Daoy (cell line): ENCODE measurements around the gene IZUMO1. TPM values are rescaled to one million over a fixed set of nuclear protein-coding genes. Genes with fewer than 3 reads are reported as not detected.
"Not testable (repeated sequence)": the region's sequence is repeated elsewhere in the genome, so short reads cannot be mapped to it uniquely, and the experiment has no call there.

Experiments
- DNase-seq: peaks from one replicate; pipeline ENCODE4 v3.0.0-alpha.2; 2015; ENCODE audit warnings: low read depth
- total RNA-seq: library from RNA; depleted of rRNA; stranded (reverse); fragments of >200 nt; shearing (Covaris generic); gene quantifications from 2 replicates; pipeline ENCODE4 v1.2.3, GENCODE V29; 2014

IZUMO1 gene
- total RNA-seq, 1 experiment from 2014 or later: not detected

DNA sequence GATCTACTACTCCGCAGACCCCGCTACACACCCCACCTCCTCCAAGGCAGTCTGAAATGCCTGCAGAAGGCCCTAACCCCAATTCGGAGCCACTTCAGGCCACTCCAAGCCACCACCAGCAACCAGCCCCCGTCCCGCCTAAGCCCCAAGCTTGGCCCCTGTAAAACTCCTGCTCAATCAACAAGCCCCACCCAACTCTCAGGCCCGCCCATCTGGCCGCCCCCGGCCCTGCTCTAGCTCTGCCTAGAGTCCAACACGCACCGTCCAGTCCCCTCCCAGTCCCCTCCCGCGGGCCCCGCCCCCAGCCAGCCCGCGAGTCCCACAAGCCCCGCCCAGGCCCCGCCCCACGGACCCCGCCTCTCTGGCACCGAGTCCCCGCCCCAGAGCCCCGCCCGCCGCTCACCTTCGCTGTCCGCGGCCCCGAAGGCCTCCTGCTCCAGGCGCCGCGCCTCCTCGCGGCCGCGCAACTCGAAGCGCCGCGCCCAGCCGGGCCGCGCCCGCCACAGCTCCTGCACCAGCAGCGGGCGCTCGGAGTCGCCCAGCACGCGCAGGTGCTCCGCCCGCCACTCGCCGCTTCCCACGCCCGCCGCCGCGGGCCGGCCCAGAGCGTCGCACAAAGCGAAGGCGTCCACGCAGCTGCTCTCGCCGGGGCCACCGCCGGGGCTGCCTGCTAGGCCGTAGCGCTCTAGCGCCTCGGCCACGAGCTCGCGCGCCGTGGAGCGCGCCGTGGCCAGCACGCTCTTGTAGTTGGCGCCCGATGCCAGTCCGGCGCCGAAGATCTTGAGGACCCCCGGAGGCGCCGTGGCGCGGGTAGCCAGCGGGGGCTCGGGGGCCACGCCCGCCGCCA is 7.9 kb downstream of the IZUMO1 start:
- peak; percentile 94 for DNase-seq

DNA sequence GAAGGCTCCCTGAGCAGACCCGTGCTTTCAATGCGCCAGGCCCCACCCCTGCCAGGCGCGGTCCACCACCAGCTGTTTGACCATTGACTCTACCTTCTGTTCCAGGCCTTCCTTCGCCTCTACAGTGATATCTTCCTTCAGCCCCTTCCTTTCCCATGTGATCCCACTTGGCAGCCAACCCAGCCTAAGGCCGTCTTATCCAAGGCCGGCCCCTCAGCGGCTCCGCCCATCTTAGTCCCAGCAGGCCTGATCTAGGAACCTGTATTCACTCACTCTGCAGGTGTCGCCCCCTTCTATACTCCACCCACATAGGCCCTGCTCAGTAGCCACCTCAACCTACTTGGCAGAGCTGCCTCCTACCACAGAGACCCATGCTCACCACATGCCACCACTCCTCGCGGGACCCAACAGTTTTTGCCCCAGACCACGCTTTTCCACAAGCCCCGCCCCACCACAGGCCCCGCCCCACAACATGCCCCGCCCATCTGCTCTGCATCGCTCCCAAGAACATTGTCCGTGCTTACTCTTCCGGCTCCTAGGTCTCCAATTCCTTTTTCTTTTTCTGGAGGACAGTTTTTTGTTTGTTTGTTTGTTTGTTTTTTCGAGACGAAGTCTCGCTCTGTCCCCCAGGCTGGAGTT is 9.2 kb downstream of the IZUMO1 start:
- no peak for DNase-seq

DNA sequence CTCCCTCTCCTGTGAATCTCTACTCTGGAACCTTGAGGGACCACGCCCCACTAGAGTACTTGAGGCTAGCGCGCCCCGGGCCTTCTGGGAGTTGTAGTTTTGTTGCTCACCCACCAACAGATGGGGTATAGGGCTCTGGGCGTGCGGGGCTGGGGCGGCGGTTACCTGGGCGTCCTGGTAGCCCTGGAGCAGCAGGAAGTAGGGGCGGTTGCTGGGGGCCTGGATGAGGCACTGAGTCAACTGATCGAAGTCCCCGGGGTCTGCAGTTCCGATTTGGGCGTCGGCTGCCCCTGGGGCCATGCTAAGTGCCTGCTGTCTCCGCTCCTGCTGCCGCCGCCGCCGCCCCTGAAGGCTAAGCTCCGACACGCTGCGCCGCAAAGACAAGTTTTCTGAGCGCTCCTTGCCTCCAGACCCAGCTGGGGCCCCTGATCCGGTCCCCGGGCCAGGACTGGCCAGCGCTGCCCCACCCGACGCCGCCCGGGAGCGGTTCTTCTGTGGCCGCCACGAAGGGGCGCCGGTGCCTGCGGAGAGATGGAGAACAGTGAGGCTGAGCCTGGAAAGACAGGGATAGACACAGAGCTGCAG is 11.6 kb downstream of the IZUMO1 start:
- DNase-seq: no peak

DNA sequence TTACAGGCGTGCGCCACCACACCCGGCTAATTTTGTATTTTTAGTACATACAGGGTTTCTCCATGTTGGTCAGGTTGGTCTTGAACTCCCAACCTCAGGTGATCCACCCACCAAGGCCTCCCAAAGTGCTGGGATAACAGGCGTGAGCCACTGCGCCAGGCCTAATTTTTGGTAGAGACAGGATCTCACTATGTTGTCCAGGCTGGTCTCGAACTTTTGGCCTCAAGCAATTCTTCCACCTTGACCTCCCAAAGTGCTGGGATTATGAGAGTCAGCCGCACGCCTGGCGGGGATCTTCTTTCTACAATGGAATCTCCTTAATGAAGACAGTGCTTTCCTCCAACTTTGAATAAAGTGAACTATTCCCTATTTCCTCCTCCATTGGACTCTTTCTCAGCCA is 12.1 kb downstream of the IZUMO1 start:
- DNase-seq: no peak

DNA sequence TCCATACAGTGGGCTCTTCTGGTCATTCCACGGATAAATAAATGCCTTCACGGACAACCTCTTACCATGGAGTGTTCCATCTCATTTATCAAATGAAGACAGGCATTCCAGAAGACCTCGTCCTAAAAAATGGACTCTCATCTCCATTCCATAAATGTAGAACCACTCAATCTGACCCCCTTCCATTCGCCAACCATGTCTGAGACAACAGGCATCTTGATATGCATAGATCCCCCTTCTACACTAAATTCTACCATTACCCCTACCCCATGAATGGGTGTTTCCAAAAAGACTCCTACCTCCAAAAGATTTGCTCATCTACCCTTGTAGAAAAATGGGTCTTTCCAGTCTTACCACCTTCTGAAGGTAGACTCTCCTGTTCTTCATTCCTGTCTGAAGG is 15.3 kb downstream of the IZUMO1 start:
- no peak for DNase-seq

DNA sequence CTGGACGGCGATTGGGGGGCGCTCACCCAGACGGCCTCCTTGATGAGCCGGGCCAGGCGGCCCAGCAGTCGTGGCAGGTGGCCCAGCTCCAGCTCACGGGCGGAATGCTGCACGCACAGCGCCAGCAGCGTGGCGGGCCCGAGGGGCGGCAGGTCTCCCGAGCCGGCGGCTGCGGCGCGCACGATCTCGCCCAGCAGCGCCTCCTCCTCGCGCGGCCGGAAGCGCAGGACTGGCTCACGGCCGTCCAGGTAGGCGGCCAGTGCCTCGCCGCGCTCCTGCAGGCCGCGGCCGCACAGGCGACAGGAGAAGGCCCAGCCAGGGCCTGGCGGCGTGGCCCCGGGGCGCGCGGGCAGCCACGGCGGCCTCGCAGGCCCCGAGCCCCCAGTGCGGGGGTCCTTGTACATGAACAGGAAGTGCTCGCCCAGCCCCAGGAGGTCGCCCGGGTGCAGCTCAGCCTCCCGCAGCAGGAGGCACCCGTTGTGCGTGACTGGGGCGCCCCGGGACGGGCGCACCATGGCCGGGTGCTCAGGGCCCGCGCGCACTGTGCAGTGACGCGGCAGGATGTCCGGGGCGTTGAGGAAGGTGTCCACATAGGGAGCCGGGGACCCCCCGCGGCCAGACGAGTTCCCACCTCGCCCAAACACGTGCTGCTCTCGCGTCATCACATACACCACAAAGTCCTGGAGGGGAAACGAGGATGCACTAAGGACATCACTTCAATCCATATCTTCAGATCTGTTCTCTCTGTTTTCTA is 17.6 kb downstream of the IZUMO1 start:
- no peak for DNase-seq

DNA sequence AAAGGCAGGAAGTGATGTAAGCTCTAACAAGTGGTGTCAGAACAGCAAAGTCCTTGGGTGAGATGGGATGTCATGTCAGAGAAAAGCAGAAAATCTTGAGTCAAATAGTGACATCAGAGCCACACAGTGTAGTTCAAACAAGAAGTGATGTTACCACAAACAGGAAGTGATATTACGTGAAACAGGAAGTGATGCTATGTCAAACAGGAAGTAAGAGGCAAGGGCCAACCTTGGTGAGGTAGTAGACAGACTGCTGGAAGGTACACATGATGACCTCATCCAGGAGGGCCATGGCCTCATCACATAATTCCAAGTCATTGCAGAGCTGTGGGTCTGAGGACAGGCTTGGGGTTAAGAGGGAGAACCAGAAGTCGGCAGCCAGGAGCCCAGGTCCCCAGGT is 20.2 kb downstream of the IZUMO1 start:
- no peak for DNase-seq

DNA sequence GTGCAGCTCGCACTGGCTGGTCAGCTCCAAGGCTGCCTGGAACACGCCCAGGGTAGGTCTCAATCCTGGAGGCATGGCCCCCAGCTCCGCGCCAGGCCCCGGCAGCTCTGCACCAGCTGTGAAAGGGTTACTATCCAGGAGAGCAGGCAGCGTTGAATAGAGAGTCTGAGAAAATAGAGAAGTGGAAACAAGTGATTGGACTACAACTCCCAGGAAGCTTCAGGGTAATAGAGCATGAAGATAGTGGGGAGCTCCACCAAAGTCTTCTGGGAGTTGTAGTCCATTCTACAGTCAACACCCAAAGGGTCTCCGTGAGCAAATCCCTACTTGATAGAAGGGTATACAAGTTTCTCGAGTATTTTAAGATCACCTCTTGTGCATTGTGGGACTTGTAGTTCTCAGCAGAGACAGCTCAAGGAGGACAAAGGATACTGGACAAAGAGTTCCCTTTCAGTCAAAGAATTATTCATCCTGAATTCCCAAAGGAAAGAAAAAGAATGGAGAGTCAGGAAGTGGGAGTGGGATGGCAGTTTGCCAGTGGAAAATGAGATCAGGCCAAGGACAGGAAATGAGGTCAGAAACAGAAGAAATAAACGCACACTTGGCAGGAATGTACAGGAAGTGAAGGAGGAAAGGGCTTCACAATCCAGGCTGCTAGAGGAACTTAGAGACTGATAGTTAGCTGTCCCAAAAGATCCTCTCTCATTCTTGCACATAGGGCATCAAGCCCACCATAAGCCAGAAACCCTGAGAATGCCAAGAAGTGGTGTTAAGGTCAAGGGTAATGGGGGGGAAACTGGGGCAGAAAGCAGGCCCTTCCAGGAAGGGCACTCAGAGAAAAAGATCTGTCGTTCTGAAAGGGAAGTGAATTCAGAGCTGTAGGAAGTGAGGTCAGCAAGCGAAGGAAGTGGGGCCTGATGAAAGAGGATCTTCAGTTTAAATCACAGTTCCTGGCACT is 21.6 kb downstream of the IZUMO1 start:
- peak; percentile 83 for DNase-seq

DNA sequence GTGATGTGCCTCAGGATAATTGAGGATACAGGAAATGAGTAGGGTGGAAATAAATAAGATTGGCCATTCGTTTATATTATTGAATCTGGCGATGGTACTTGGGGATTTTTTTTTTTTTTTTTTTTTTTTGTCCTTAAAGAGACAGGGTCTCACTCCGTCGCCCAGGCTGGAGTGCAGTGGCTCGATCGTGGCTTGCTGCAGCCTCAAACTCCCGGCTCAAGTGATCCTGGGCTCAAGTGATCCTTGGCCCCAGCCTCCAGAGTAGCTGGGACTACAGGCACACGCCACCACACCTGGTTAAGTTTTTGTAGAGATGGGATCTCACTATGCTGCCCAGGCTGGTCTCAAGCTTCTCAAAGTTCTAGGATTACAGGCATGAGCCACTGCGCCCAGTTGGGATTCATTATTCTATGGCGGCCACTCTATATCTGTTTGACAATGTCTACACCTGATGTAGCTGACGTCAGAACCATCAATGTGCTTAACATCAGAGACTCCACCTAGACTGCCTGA is 24.5 kb downstream of the IZUMO1 start:
- DNase-seq: no peak

DNA sequence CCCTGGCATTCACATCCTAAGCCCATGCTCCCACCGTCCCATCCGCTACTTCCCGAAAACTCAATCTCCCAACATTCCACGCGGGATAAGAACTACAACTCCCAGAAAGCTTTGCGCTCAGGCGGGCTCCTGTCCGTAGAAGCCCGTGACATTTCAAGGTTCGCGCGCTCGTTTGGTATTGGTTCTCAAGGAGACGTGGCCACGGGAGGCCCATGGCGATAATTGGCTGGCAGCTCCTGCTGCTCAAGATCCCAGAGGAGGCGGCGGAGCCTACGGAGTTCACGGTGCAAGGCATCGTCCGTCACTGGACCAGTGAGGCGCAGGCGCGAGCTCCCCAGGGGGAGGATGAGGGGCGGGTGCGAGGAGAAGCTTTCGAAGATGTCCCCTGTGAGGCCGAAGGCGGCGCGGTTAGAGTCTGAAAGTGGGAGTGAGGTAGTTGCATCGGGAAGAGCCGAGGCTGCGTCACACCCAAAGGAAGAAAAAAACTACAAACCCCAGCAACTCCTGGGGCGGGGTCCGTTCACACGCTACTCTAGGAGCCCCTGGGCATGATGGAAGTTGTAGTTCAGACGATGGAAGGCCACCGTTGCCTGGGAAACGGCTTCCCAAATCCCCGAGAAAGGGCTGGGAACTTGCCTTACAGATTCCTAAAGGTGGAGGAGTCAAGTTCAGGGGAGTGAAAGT is 26.0 kb downstream of the IZUMO1 start:
- peak; percentile 99 for DNase-seq

DNA sequence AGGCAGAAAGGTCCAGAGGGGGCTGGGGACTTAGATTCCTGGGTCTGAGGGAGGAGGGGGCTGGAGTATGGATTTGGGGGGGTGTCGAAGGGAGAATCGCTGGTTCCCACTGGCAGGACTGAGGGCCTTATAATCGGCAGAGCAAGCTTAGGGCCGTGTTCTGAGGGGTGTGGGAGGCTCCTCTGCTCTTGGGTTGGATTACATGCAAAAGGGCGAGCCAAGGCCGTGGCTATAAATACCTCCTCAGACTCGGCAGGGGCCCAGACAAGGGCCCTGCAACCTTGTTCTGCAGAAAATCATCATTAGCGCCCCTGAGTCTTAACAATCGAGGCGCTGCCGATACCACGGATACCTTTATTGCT is 26.5 kb downstream of the IZUMO1 start:
- DNase-seq: no peak

DNA sequence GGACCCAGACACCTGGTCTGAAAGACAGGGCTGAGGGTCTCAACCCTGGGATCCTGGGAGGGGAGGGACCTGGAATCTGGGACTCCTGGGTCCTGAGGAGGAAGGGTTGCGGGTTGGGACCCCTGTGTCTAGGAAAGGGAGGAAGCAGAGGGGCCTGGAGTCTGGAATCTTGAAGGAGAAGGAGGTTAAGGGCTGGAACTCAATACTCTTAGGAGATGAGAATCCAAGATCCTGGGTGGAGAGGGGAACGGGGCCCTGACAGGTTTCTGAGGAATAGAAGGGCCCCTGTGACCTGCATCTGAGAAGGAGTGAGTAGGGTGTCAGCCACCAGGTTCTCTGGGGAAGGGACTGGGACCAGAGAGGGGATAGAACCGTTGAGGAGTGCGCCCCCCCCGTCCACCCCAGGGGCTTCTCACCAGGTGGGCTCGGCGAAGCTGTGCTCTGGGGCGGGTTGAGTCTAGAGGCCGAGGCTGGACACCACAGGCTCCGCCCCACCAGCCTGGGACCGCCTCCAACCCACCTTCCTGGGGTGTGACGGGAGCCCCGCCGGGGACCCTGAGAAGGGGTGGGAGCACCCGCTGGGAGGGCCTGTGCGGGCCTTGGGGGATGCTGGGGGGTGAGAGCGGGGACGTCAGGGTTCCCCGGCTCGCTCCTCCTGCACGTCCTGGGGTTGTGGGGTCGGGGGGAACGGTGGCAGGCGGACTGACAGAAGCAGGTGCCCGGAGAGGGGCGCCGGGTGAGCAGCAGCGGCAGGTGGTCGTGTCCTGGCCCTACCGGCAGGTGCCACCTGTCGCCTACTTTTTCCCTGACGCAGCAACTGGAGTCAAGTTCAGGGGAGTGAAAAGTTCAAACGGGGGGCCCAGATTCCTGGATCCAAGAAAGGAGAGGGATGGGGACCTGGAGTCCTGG is 27.2 kb downstream of the IZUMO1 start, which contains the start of gene MAMSTR:
MAMSTR (minus strand) TSS at position 463 of the 909 bp plus-strand sequence. CDS start 694 bp downstream, outside the sequence.
- DNase-seq: no peak

DNA sequence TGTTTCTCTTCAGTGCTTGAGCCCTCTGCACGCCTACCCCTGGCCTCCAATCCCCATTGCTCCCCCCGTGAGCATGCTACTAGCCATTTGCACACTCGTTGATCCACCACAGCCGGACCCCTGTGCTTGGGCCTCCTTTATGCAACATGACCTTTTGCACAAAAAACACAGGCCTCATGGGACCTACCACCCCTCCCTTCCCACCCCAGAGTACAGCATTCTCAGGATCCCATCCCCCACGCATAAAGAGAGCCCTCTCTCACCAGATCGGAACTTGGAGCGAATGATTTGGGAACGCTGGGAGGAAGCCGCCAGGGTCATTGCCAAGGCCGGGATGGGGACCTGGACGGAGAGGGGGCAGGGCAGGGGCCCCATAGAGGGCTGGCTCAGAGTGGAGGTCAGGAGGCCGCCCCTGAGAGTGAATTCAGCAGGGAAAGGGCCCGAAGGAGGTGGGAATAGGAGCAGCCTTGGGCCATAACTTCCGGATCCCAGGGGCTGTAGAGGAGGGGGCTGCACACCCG is 27.9 kb downstream of the IZUMO1 start:
- no peak for DNase-seq

DNA sequence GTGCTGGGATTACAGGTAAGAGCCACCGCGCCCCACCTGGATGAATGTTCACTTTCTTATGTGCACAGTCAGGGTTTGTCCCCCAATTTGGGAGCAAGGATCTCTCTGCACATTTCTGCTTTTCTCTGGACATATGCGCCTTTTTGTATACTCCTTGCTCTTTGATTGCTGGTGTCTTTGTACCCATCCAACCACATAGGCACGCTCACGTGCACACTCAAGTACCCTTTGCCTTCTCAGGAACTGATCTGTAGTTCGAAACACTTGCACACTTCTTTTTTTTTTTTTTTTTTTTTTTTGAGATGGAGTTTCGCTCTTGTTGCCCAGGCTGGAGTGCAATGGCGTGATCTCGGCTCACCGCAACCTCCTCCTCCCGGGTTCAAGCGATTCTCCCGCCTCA is 28.6 kb downstream of the IZUMO1 start:
- not testable (repeated sequence) for DNase-seq

DNA sequence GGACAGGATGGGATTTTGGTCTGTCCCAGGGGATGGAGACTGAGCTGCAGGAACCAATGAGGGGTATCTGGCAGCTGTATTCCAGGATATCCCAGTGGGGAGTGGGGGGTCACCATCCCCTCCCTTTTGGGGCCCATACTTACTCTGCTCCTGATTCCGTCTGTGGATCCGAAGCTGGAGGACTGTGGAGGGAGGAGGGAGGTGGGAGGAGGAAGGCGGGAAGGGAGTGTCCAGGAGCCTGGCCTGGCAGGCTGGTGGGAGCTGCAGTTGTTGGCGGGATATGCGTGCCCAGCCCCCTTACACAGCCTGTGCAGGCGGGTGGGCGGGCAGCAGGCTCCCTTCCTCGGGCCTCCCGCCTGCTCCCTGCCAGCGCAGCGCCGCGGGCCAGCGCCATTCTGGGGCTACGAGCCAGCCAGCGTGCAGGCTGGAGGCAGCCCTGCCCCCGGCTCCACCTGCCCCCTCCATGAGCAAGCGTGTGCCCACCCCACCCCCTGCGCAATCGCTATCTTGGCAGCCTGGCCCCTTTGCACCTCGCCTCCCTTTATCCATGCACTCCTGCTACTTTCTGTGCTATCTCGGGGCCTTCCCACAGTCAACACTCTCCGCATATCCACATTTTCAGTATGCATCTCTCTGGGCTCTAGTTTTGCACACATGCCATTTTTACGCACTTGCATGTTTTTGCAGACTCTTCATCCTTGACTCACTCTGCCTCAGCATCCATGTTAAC is 30.0 kb downstream of the IZUMO1 start:
- peak; percentile 58 for DNase-seq

DNA sequence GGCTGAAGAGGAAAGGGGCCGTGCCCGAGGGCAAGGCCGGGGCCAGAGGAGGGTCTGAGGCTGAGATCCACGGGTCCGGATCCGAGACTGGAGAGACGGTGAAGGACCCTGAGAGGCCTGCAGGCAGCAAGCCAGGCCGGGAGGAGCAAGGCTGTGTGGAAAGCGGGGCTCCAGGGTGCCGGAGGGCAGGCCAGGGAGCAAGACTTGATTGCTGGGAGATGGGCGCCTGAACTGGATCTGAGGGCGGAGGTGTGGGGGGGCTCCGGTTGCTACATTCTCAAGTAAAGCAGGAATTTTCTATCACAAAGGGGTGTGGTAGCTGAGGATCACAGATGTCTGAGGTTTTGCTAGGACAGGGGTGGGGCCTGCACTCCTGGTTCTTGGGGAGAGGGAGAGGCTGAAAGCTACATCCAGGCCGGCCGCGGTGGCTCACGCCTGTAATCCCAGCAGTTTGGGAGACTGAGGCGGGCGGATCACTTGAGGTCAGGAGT is 31.0 kb downstream of the IZUMO1 start:
- no peak for DNase-seq

DNA sequence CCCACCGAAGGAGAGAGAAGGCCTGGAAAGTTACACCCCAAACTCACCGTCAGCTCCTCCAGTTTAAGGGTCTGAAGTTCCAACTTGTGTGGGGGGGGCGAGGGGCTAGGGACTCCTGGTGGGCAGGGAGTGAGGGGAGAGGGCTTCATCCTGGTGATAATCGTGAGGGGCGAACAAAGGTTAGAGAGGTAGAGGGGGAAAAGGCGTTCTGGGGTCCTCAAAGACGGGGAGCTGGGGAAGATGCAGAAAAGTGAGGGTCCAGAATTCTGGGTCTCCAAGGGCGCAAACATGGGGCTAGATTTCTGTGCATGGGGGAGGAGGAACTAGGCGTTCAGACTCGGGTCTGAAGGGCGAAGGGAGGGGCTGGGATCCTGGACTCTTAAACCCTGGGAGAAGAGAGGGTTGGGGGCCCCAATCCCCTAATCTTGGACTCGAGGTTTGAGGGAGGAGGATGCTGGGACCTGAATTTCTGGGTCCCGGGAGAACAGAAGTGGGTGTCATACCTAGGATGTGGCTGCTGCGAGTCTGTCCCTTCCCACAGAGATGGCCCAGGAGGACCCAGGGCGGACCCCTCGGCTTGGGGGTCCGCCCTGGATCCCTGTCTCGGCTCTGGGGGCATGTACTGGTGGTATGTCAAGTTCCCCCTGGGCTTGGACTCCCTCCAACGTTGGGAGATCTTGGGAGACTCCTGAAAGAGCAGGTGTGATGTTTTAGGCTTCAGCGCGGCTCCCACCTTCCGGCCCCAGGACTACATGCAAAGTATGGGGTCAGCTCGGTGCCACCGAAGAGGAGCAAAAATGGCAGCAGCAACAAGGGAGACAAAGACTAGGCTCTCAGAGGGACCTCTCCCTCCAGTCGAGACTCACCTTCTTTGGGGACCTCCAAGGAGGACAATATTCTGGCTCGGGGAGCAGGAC is 31.7 kb downstream of the IZUMO1 start:
- no peak for DNase-seq
